Neuronal stem cell (in vitro differentiated cells): Measurements from ENCODE around the gene KRTCAP2.

ENCODE experiments used
- DNase-seq: peaks from one replicate; pipeline ENCODE4 v3.0.0-alpha.2; 2013; ENCODE audit warnings: low spot score
- H2AFZ ChIP-seq: one replicate; pipeline ENCODE4 v1.6.1; 2013; ENCODE audit warnings: mild to moderate bottlenecking, low read length, inconsistent platforms
- H2AK5ac ChIP-seq: 2 replicates; pipeline ENCODE4 v1.6.1; 2013; ENCODE audit warnings: low read depth, mild to moderate bottlenecking, inconsistent platforms, low read length, moderate library complexity, mixed read lengths
- H2BK120ac ChIP-seq: 2 replicates; pipeline ENCODE4 v1.6.1; 2013; ENCODE audit warnings: low read depth, mild to moderate bottlenecking, inconsistent platforms, low read length, moderate library complexity, mixed read lengths
- H2BK12ac ChIP-seq: one replicate; pipeline ENCODE4 v1.6.1; 2013; ENCODE audit warnings: low read length, inconsistent platforms
- H2BK15ac ChIP-seq: 2 replicates; pipeline ENCODE4 v1.6.1; 2013; ENCODE audit warnings: mild to moderate bottlenecking, low read length, inconsistent platforms, mixed read lengths
- H2BK5ac ChIP-seq: one replicate; pipeline ENCODE4 v1.6.1; 2013; ENCODE audit warnings: inconsistent platforms, mild to moderate bottlenecking, low read length, moderate library complexity
- H3K14ac ChIP-seq: one replicate; pipeline ENCODE4 v1.6.1; 2013; ENCODE audit warnings: low read length, inconsistent platforms
- H3K18ac ChIP-seq: 2 replicates; pipeline ENCODE4 v1.6.1; 2013; ENCODE audit warnings: low read length, inconsistent platforms
- H3K23ac ChIP-seq: 2 replicates; pipeline ENCODE4 v1.6.1; 2013; ENCODE audit warnings: low read depth, mild to moderate bottlenecking, mixed read lengths, low read length, inconsistent platforms; ENCODE audit not compliant: poor library complexity
- H3K27ac ChIP-seq: replicated peaks from 3 replicates; pipeline ENCODE4 v1.5.1; 2013; ENCODE audit warnings: low read length, inconsistent platforms
- H3K27me3 ChIP-seq, 3 experiments: 2 replicates each; pipeline ENCODE4 v1.6.1; 2013; ENCODE audit warnings: low read length in 3 of 3, mild to moderate bottlenecking in 2 of 3, inconsistent platforms in 1 of 3, low read depth in 1 of 3, mixed read lengths in 1 of 3, moderate library complexity in 1 of 3; ENCODE audit not compliant: control insufficient read depth in 3 of 3, insufficient read depth in 3 of 3
- H3K36me3 ChIP-seq, 2 donors: replicated peaks in 1 of 2; 2 replicates each; pipeline ENCODE4 v1.6.1; 2013; ENCODE audit warnings: low read length in 2 of 2; ENCODE audit not compliant: control insufficient read depth in 2 of 2, insufficient read depth in 2 of 2
- H3K4ac ChIP-seq: 2 replicates; pipeline ENCODE4 v1.6.1; 2013; ENCODE audit warnings: inconsistent platforms, mild to moderate bottlenecking, low read length, moderate library complexity
- H3K4me1 ChIP-seq, 2 donors: 1 replicate in 1 of 2; 2 replicates in 1 of 2; pipeline ENCODE4 v1.6.1; 2013; ENCODE audit warnings: low read length in 2 of 2, low read depth in 1 of 2; ENCODE audit not compliant: control insufficient read depth in 2 of 2, insufficient read depth in 1 of 2
- H3K4me2 ChIP-seq: one replicate; pipeline ENCODE4 v1.6.1; 2013; ENCODE audit warnings: mild to moderate bottlenecking, low read length, inconsistent platforms; ENCODE audit not compliant: insufficient read depth, poor library complexity, severe bottlenecking
- H3K4me3 ChIP-seq, 2 donors: 2 replicates each; pipeline ENCODE4 v1.5.1; 2013; ENCODE audit warnings: low read length in 2 of 2, mild to moderate bottlenecking in 2 of 2, inconsistent platforms in 1 of 2, moderate library complexity in 1 of 2
- H3K79me1 ChIP-seq: one replicate; pipeline ENCODE4 v1.6.1; 2013; ENCODE audit warnings: low read depth, mild to moderate bottlenecking, inconsistent platforms, low read length, moderate library complexity
- H3K9ac ChIP-seq: one replicate; pipeline ENCODE4 v1.6.1; 2013; ENCODE audit warnings: mild to moderate bottlenecking, low read depth, low read length, inconsistent platforms; ENCODE audit not compliant: poor library complexity
- H3K9me3 ChIP-seq, 2 donors: replicated peaks in 1 of 2; 2 replicates each; pipeline versions ENCODE3 to v1.6.1; 2013; ENCODE audit warnings: low read length in 2 of 2, mild to moderate bottlenecking in 2 of 2, inconsistent platforms in 1 of 2, low read depth in 1 of 2, mixed read lengths in 1 of 2, moderate library complexity in 1 of 2; ENCODE audit not compliant: control insufficient read depth in 2 of 2, insufficient read depth in 1 of 2
- H4K8ac ChIP-seq: one replicate; pipeline ENCODE4 v1.6.1; 2013; ENCODE audit warnings: low read depth, mild to moderate bottlenecking, inconsistent platforms, low read length, moderate library complexity
- H4K91ac ChIP-seq: one replicate; pipeline ENCODE4 v1.6.1; 2013; ENCODE audit warnings: low read length, low read depth, mild to moderate bottlenecking, inconsistent platforms; ENCODE audit not compliant: poor library complexity
- WGBS, 2 donors: extraction: QIAGEN DNeasy Blood & Tissue Kit; methylation state at CpG; one replicate each; pipeline ENCODE4 v1.1.7; 2013; ENCODE audit warnings: missing lambda C conversion rate in 2 of 2, mixed read lengths in 1 of 2; ENCODE audit not compliant: insufficient read length in 2 of 2, insufficient replicate concordance in 1 of 2; ENCODE audit errors: extremely low coverage in 2 of 2; 5-methylcytosine and 5-hydroxymethylcytosine counted together

Gene KRTCAP2

GRCh38 chr1:155205035-155205434 lies 31.9 kb upstream of the KRTCAP2 start:
- H3K27me3 ChIP-seq = no peaks in the 10 kb centered on the region
- peaks cover 37 to 58% of the 10 kb centered on the region in 2 donors for H3K36me3 ChIP-seq
- peaks cover 13 to 18% of the 10 kb centered on the region in 2 donors for H3K4me1 ChIP-seq
- peak overlapping the region; percentile 15 for H3K27ac ChIP-seq
- peaks cover 6% of the 10 kb centered on the region for H3K79me1 ChIP-seq
- H3K4ac ChIP-seq = no peak overlapping the region
- no peak overlapping the region for H3K23ac ChIP-seq
- no peak overlapping the region for H4K8ac ChIP-seq
- no peak overlapping the region for H2BK5ac ChIP-seq
- no peak overlapping the region for H2BK120ac ChIP-seq
- H3K4me2 ChIP-seq = no peak overlapping the region
- no peak overlapping the region for H3K18ac ChIP-seq
- DNase-seq = no peak
- H3K14ac ChIP-seq = no peak overlapping the region
- no peak overlapping the region for H2AFZ ChIP-seq
- H3K9ac ChIP-seq = no peak overlapping the region
- WGBS, 2 donors = no CpG with 5 or more reads among the region's 14 CpGs
- no peak overlapping the region for H3K4me3 ChIP-seq
- no peak overlapping the region for H2BK15ac ChIP-seq
- H2AK5ac ChIP-seq = no peak overlapping the region
- no peak overlapping the region for H2BK12ac ChIP-seq
- H4K91ac ChIP-seq = no peak overlapping the region
- no peaks in the 10 kb centered on the region for H3K9me3 ChIP-seq

- H3K4me2 ChIP-seq = no peak overlapping the region
Observed at GRCh38 chr1:155202731-155203515, 29.8 kb upstream of the KRTCAP2 start.

GRCh38 chr1:155202198-155202597 lies 29.1 kb upstream of the KRTCAP2 start:
- no peak overlapping the region for H2BK15ac ChIP-seq
- no peak overlapping the region for H2BK5ac ChIP-seq
- peaks cover 14% of the 10 kb centered on the region for H3K79me1 ChIP-seq
- peaks cover 60 to 84% of the 10 kb centered on the region in 2 donors for H3K36me3 ChIP-seq
- no peak overlapping the region for H3K4me3 ChIP-seq
- H3K27ac ChIP-seq = peak overlapping the region; percentile 33
- H2BK12ac ChIP-seq = no peak overlapping the region
- peaks cover 0 to 2% of the 10 kb centered on the region in 2 donors for H3K9me3 ChIP-seq
- H3K4me1 ChIP-seq = peaks cover 11 to 25% of the 10 kb centered on the region in 2 donors
- H3K9ac ChIP-seq = no peak overlapping the region
- no peak overlapping the region for H3K18ac ChIP-seq
- no peak overlapping the region for H4K8ac ChIP-seq
- H2AFZ ChIP-seq = no peak overlapping the region
- no peak overlapping the region for H2BK120ac ChIP-seq
- H3K4ac ChIP-seq = no peak overlapping the region
- no peak overlapping the region for H4K91ac ChIP-seq
- DNase-seq = no peak
- H3K23ac ChIP-seq = no peak overlapping the region
- no peak overlapping the region for H2AK5ac ChIP-seq
- WGBS, 2 donors = no CpG with 5 or more reads among the region's 7 CpGs
- H3K4me2 ChIP-seq = no peak overlapping the region
- no peak overlapping the region for H3K14ac ChIP-seq
- no peaks in the 10 kb centered on the region for H3K27me3 ChIP-seq

More at GRCh38 chr1:155202731-155203515, 29.8 kb upstream of the KRTCAP2 start:
- H2BK120ac ChIP-seq = no peak overlapping the region
- H3K9ac ChIP-seq = no peak overlapping the region
- no peak overlapping the region for H2BK5ac ChIP-seq
- no peak overlapping the region for H2AFZ ChIP-seq
- peaks cover 53 to 77% of the 10 kb centered on the region in 2 donors for H3K36me3 ChIP-seq
- no peak overlapping the region for H2BK15ac ChIP-seq
- no peaks in the 10 kb centered on the region for H3K27me3 ChIP-seq
- peak overlapping the region; percentile 33 for H3K27ac ChIP-seq
- H3K9me3 ChIP-seq = peaks cover 0 to 2% of the 10 kb centered on the region in 2 donors
- H2AK5ac ChIP-seq = no peak overlapping the region
- H4K8ac ChIP-seq = peak overlapping the region; percentile 67
- no peak overlapping the region for H3K4ac ChIP-seq
- peak overlapping the region; percentile 42 for H3K14ac ChIP-seq
- no peak overlapping the region for H2BK12ac ChIP-seq
- no peak overlapping the region for H3K4me3 ChIP-seq
- no peak overlapping the region for H4K91ac ChIP-seq
- H3K18ac ChIP-seq = no peak overlapping the region
- H3K79me1 ChIP-seq = peaks cover 10% of the 10 kb centered on the region
- no CpG with 5 or more reads among the region's 19 CpGs for WGBS, 2 donors
- no peak overlapping the region for H3K23ac ChIP-seq
- DNase-seq = no peak
- H3K4me1 ChIP-seq = peaks cover 6 to 19% of the 10 kb centered on the region in 2 donors

- Histone ChIP-seq H3K4me2 (no peak overlapping the region), H3K9me3 (peaks cover 0 to 2% of the 10 kb centered on the region in 2 donors), H3K27ac (peak overlapping the region; percentile 2)
Observed at GRCh38 chr1:155200920-155201319, 27.8 kb upstream of the KRTCAP2 start.

More at GRCh38 chr1:155200920-155201319, 27.8 kb upstream of the KRTCAP2 start:
- H4K91ac ChIP-seq = no peak overlapping the region
- H2AFZ ChIP-seq = no peak overlapping the region
- no peak overlapping the region for H2BK5ac ChIP-seq
- no peak overlapping the region for H3K18ac ChIP-seq
- peaks cover 65 to 92% of the 10 kb centered on the region in 2 donors for H3K36me3 ChIP-seq
- H3K14ac ChIP-seq = no peak overlapping the region
- H2BK12ac ChIP-seq = no peak overlapping the region
- H4K8ac ChIP-seq = peak overlapping the region; percentile 33
- H3K4me3 ChIP-seq = no peak overlapping the region
- H2BK120ac ChIP-seq = no peak overlapping the region
- no peak overlapping the region for H3K4ac ChIP-seq
- H3K4me1 ChIP-seq = peaks cover 19 to 23% of the 10 kb centered on the region in 2 donors
- no CpG with 5 or more reads among the region's 5 CpGs for WGBS, 2 donors
- no peak overlapping the region for H3K23ac ChIP-seq
- no peak for DNase-seq
- no peaks in the 10 kb centered on the region for H3K27me3 ChIP-seq
- H3K79me1 ChIP-seq = peaks cover 15% of the 10 kb centered on the region
- no peak overlapping the region for H2BK15ac ChIP-seq
- H2AK5ac ChIP-seq = no peak overlapping the region
- peak overlapping the region; percentile 73 for H3K9ac ChIP-seq
